Parathyroid adenoma (tissue), 2 donors: ENCODE data around the gene ST6GALNAC6.

Experiments
- H2AFZ ChIP-seq: fragments of 300-600 bp; sonication (generic); one replicate; pipeline ENCODE4 v1.7.0; 2017; ENCODE audit warnings: antibody characterized with exemption, mild to moderate bottlenecking
- H3K27ac ChIP-seq: fragments of 300-600 bp; sonication (generic); one replicate; pipeline ENCODE4 v1.7.0; 2017
- H3K27me3 ChIP-seq: fragments of 300-600 bp; sonication (generic); one replicate; pipeline ENCODE4 v1.7.0; 2017; ENCODE audit warnings: low read length; ENCODE audit not compliant: control insufficient read depth, insufficient read depth
- H3K36me3 ChIP-seq: fragments of 300-600 bp; sonication (generic); one replicate; pipeline ENCODE4 v1.7.0; 2017; ENCODE audit warnings: low read length; ENCODE audit not compliant: control insufficient read depth, insufficient read depth
- H3K4me1 ChIP-seq: fragments of 300-600 bp; sonication (generic); one replicate; pipeline ENCODE4 v1.7.0; 2017; ENCODE audit warnings: control low read depth
- H3K4me2 ChIP-seq: fragments of 300-600 bp; sonication (generic); one replicate; pipeline ENCODE4 v1.7.0; 2017; ENCODE audit warnings: low read length
- H3K4me3 ChIP-seq: fragments of 300-600 bp; sonication (generic); one replicate; pipeline ENCODE4 v1.7.0; 2017; ENCODE audit warnings: low read depth, low read length
- H3K79me2 ChIP-seq: fragments of 300-600 bp; sonication (generic); one replicate; pipeline ENCODE4 v1.7.0; 2017; ENCODE audit warnings: control low read depth
- H3K9ac ChIP-seq: fragments of 300-600 bp; sonication (generic); one replicate; pipeline ENCODE4 v1.7.0; 2017; ENCODE audit warnings: mild to moderate bottlenecking
- H3K9me3 ChIP-seq: fragments of 300-600 bp; sonication (generic); one replicate; pipeline ENCODE4 v1.7.0; 2017; ENCODE audit warnings: low read length; ENCODE audit not compliant: control insufficient read depth
- TF ChIP-seq, protein P1 (sequence below): fragments of 300-600 bp; sonication (generic); IDR thresholded peaks from one replicate; pipeline ENCODE4 v1.7.0; 2017; ENCODE audit warnings: antibody characterized with exemption, mild to moderate bottlenecking
- donor health status: primary hyperparathyroidism.

ST6GALNAC6 gene

DNA sequence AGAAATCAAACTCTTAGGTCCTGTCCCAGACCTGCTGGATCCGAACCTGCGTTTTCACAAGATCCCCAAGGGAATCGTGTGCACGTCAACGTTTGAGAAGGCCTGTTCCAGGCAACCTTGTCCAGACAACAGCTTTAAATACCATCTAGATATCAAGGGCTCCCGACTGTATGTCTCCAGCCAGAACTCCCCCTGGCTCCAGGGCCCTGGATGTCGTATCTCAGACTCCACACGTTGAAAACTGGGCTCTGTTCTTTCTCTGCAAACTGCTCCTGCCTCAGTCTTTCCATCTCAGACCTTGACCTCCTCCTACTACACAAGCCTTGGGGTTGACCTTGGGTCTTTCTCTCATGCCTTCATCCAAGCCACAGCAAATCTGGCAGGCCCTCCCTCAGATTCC is 39.1 kb downstream of the ST6GALNAC6 start:
- Histone ChIP-seq H3K27ac (no peak overlapping the region), H2AFZ (no peak overlapping the region), H3K4me2 (no peak overlapping the region), H3K27me3 (no peaks in the 10 kb centered on the region), H3K36me3 (no peaks in the 10 kb centered on the region), H3K4me1 (peaks cover 3% of the 10 kb centered on the region), H3K9me3 (no peaks in the 10 kb centered on the region), H3K9ac (no peak overlapping the region), H3K4me3 (no peak overlapping the region), H3K79me2 (no peaks in the 10 kb centered on the region)
- TF ChIP-seq, protein P1, sequence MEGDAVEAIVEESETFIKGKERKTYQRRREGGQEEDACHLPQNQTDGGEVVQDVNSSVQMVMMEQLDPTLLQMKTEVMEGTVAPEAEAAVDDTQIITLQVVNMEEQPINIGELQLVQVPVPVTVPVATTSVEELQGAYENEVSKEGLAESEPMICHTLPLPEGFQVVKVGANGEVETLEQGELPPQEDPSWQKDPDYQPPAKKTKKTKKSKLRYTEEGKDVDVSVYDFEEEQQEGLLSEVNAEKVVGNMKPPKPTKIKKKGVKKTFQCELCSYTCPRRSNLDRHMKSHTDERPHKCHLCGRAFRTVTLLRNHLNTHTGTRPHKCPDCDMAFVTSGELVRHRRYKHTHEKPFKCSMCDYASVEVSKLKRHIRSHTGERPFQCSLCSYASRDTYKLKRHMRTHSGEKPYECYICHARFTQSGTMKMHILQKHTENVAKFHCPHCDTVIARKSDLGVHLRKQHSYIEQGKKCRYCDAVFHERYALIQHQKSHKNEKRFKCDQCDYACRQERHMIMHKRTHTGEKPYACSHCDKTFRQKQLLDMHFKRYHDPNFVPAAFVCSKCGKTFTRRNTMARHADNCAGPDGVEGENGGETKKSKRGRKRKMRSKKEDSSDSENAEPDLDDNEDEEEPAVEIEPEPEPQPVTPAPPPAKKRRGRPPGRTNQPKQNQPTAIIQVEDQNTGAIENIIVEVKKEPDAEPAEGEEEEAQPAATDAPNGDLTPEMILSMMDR = no peak

DNA sequence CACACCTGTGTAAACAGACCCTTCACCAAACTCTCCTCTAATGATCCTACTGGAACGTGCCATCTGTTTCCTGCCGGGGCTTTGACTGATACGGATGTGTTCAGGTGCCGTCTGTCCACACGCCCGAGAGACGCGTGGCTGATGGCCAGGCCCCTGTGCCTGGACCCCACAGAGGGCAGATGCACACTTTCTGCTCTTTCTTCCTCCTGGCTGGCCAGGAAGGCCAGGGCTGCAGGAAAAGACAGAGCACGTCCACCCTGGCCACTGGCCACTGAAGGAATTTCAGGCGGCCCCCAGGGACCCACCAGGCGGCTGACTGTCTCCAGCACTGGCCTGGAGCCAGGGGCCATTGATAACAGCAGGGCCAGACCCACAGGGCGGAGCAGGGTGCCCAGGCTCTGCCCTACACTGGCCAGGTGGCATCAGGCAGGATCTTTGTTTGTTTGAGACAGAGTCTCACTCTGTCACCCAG is 41.3 kb downstream of the ST6GALNAC6 start:
- H3K27ac ChIP-seq = no peak overlapping the region
- no peak overlapping the region for H3K4me2 ChIP-seq
- H3K79me2 ChIP-seq = no peaks in the 10 kb centered on the region
- TF ChIP-seq, protein P1 = no peak
- H3K36me3 ChIP-seq = no peaks in the 10 kb centered on the region
- H3K4me3 ChIP-seq = no peak overlapping the region
- H3K27me3 ChIP-seq = no peaks in the 10 kb centered on the region
- no peak overlapping the region for H3K9ac ChIP-seq
- H2AFZ ChIP-seq = no peak overlapping the region
- H3K9me3 ChIP-seq = no peaks in the 10 kb centered on the region
- H3K4me1 ChIP-seq = no peaks in the 10 kb centered on the region

DNA sequence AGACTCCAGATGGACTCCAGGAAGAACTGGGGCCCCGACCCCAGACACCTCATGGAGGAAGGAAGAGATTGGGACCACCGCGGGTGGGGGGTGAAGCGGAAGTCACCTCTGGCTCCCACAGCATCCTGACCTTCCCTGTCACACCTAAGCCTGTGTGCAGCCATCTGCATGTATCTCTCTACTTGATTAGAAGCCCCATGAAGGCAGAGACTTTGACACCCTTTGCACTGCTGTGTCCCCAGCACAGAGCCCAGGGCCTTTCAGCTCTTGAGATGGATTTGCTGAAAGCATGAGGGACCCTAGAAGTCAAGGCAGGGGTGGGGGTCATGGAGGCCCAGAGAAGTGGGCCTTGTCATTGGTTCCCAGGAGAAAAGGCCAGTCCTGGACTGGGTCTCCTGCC is 42.1 kb downstream of the ST6GALNAC6 start:
- Histone ChIP-seq H3K79me2 (no peaks in the 10 kb centered on the region), H3K4me1 (no peaks in the 10 kb centered on the region), H3K4me2 (no peak overlapping the region), H3K36me3 (no peaks in the 10 kb centered on the region), H2AFZ (no peak overlapping the region), H3K9me3 (no peaks in the 10 kb centered on the region), H3K27me3 (no peaks in the 10 kb centered on the region), H3K27ac (no peak overlapping the region), H3K4me3 (no peak overlapping the region), H3K9ac (no peak overlapping the region)
- TF ChIP-seq, protein P1 = no peak

DNA sequence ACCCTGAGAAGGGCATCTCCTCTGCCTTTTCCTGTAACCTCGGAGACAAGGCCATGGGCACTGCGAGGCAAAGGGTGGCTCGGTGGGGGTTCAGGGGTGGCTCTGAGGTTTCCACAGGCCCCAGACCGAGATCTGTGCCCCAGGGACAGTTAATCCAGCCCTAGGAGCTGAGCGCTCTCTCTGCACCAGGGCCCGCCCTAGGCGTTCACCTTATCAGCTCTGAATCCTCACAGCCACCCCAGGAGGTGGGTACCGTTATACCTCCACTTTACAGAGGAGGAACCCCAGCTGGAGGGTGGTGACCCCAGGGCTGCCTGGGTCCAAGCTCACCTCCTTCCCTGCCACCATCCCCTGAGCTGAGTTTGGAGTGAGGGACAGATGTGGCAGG is 42.7 kb downstream of the ST6GALNAC6 start:
- no peaks in the 10 kb centered on the region for H3K79me2 ChIP-seq
- no peak overlapping the region for H3K4me3 ChIP-seq
- H3K4me2 ChIP-seq = no peak overlapping the region
- no peak overlapping the region for H3K9ac ChIP-seq
- TF ChIP-seq, protein P1 = no peak
- no peak overlapping the region for H2AFZ ChIP-seq
- H3K9me3 ChIP-seq = no peaks in the 10 kb centered on the region
- H3K27ac ChIP-seq = no peak overlapping the region
- H3K27me3 ChIP-seq = no peaks in the 10 kb centered on the region
- no peaks in the 10 kb centered on the region for H3K36me3 ChIP-seq
- no peaks in the 10 kb centered on the region for H3K4me1 ChIP-seq

DNA sequence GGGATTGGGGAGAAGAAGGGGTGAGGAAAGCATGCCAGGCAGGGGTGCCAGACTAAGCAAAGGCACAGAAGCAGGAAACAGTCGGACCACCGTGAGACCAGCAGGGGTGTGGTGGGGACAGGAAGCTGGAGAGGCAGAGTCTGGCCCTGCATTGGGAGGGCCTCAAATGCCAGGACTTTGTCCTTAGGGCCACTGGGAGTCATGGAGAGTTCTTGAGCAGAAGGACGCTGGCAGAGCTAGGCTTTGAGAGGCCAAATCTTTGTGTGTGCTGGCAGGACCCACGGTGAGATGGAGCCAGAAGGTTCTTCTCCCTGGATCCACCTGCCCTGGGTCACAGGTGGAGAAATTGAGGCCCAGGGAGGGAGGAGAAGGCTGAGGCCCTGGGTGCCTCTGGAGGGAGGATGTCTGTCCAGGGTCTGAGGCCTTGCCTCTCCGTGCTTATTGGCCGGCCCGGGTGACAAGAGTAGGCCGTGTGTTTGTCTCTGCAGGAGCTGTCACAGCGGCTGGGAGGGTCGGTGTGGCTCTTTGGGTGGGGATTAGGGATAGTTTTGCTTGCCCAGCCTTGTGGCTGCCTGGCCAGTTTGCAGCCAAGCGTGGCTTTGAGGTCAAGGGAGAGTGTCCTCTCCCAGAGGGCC is 43.2 kb downstream of the ST6GALNAC6 start:
- H3K9ac ChIP-seq = no peak overlapping the region
- no peak overlapping the region for H2AFZ ChIP-seq
- no peak overlapping the region for H3K4me3 ChIP-seq
- no peak overlapping the region for H3K27ac ChIP-seq
- no peaks in the 10 kb centered on the region for H3K9me3 ChIP-seq
- H3K36me3 ChIP-seq = no peaks in the 10 kb centered on the region
- no peak overlapping the region for H3K4me2 ChIP-seq
- TF ChIP-seq, protein P1 = no peak
- no peaks in the 10 kb centered on the region for H3K4me1 ChIP-seq
- no peaks in the 10 kb centered on the region for H3K79me2 ChIP-seq
- no peaks in the 10 kb centered on the region for H3K27me3 ChIP-seq
